GM12878 (cell line): ENCODE data around the gene ITGAD. TPM values are rescaled to one million over a fixed set of nuclear protein-coding genes. Genes with fewer than 3 reads are reported as not detected.
A peak's percentile ranks its signal among the peaks of the same experiment; 100 is the strongest.

Source experiments
- BCLAF1 ChIP-seq: fragments of 450-650 bp; IDR thresholded peaks from 2 replicates; pipeline ENCODE4 v1.6.1; 2017; ENCODE audit warnings: antibody characterized with exemption, mild to moderate bottlenecking, moderate library complexity
- CHD4 ChIP-seq: fragments of 200-600 bp; sonication (generic); IDR thresholded peaks from 2 replicates; pipeline ENCODE4 v1.6.1; 2016; ENCODE audit warnings: mild to moderate bottlenecking
- CREB1 ChIP-seq: IDR thresholded peaks from 2 replicates; pipeline ENCODE4 v1.6.1; 2012; ENCODE audit warnings: low read depth, mild to moderate bottlenecking, inconsistent platforms
- FOS ChIP-seq: IDR thresholded peaks from 3 replicates; pipeline ENCODE4 v1.6.1; 2011; ENCODE audit warnings: borderline replicate concordance; ENCODE audit not compliant: insufficient read length; ENCODE audit errors: extremely low read depth
- IKZF1 ChIP-seq: fragments of 450-650 bp; conservative IDR thresholded peaks from 2 replicates; pipeline ENCODE4 v1.6.1; 2017; ENCODE audit warnings: antibody characterized with exemption, mild to moderate bottlenecking
- MLLT1 ChIP-seq: fragments of 450-650 bp; IDR thresholded peaks from 2 replicates; pipeline ENCODE4 v1.6.1; 2016; ENCODE audit warnings: mild to moderate bottlenecking
- MYB ChIP-seq: fragments of 150-350 bp; IDR thresholded peaks from 2 replicates; pipeline ENCODE4 v1.6.1; 2014; ENCODE audit warnings: mild to moderate bottlenecking, low read depth, low read length, borderline replicate concordance
- NFIC ChIP-seq: IDR thresholded peaks from 2 replicates; pipeline ENCODE4 v1.6.1; 2012; ENCODE audit warnings: low read depth, mild to moderate bottlenecking, inconsistent platforms, low read length, moderate library complexity
- NFXL1 ChIP-seq: fragments of 450-650 bp; IDR thresholded peaks from 2 replicates; pipeline ENCODE4 v1.6.1; 2017; ENCODE audit warnings: antibody characterized with exemption, mild to moderate bottlenecking, borderline replicate concordance
- NFYA ChIP-seq: IDR thresholded peaks from 2 replicates; pipeline ENCODE4 v1.6.1; 2011; ENCODE audit warnings: low read depth, mild to moderate bottlenecking, low read length, improper control_type of control experiment, borderline replicate concordance
- NRF1 ChIP-seq: conservative IDR thresholded peaks from 2 replicates; pipeline ENCODE4 v1.6.1; 2011; ENCODE audit warnings: mild to moderate bottlenecking, low read depth, low read length, improper control_type of control experiment
- PKNOX1 ChIP-seq: fragments of 450-650 bp; IDR thresholded peaks from 2 replicates; pipeline ENCODE4 v1.6.1; 2016; ENCODE audit warnings: mild to moderate bottlenecking
- POLR2AphosphoS2 ChIP-seq: IDR thresholded peaks from 2 replicates; pipeline ENCODE4 v1.6.1; 2011; ENCODE audit warnings: low read depth, mild to moderate bottlenecking, low read length, improper control_type of control experiment, moderate library complexity
- RAD51 ChIP-seq: fragments of 450-650 bp; IDR thresholded peaks from 2 replicates; pipeline ENCODE4 v1.6.1; 2016; ENCODE audit warnings: moderate library complexity, mild to moderate bottlenecking, inconsistent platforms
- SMARCA5 ChIP-seq: fragments of 450-650 bp; IDR thresholded peaks from 2 replicates; pipeline ENCODE4 v1.6.1; 2017; ENCODE audit warnings: mild to moderate bottlenecking
- SP1 ChIP-seq: IDR thresholded peaks from one replicate; pipeline ENCODE4 v1.6.1; 2011; ENCODE audit warnings: low read depth, low read length
- SREBF1 ChIP-seq: IDR thresholded peaks from 2 replicates; pipeline ENCODE4 v1.6.1; 2012; ENCODE audit warnings: mild to moderate bottlenecking, low read length
- ZBED1 ChIP-seq: IDR thresholded peaks from 2 replicates; pipeline ENCODE4 v1.6.1; 2016; ENCODE audit warnings: borderline replicate concordance
- ZBTB33 ChIP-seq: fragments of 450-650 bp; IDR thresholded peaks from 2 replicates; pipeline ENCODE4 v1.6.1; 2017; ENCODE audit warnings: mild to moderate bottlenecking
- ZBTB4 ChIP-seq: fragments of 450-650 bp; formaldehyde crosslinking; IDR thresholded peaks from 2 replicates; pipeline ENCODE4 v1.4.0; 2022; ENCODE audit warnings: mild to moderate bottlenecking, moderate library complexity
- ZNF622 ChIP-seq: fragments of 450-650 bp; IDR thresholded peaks from 2 replicates; pipeline ENCODE4 v1.6.1; 2017; ENCODE audit warnings: mild to moderate bottlenecking, inconsistent platforms
- polyA plus RNA-seq, 11 experiments: library from polyadenylated mRNA; depleted of rRNA in 4 of 11; unstranded in 6 of 11; stranded (reverse) in 5 of 11; fragments of >200 nt; fragmentation: Nextera tagmentation in 4 of 11; fragmentation: Illumina TruSeq in 1 of 11; extraction: Ambion mirVana in 4 of 11; extraction: Trizol in 1 of 11; gene quantifications; 1 replicate in 1 of 11; 2 replicates in 10 of 11; pipeline versions ENCODE4 v1.2.1 to v1.2.3, GENCODE V29; 2011 to 2016; ENCODE audit warnings: inconsistent platforms in 2 of 11, missing spikeins in 2 of 11, low read depth in 1 of 11
- total RNA-seq, 4 experiments: library from RNA; depleted of rRNA in 3 of 4; stranded (reverse); fragments of >200 nt in 3 of 4; fragmentation: Illumina TruSeq in 1 of 4; extraction: Trizol in 1 of 4; gene quantifications; 2 replicates each; pipeline versions ENCODE4 v1.2.1 to v1.2.3, GENCODE V29; 2013 to 2021

Gene ITGAD
- total and polyA plus RNA-seq, 10 of the 15 experiments (the other 5 are each of a cell fraction or from before 2014, with no cell fraction given), result 0.29 to 4.0 (median 1.2) TPM

GRCh38 chr16:31344712-31345111, 48.4 kb upstream of the ITGAD start (continued):
- TF ChIP-seq BCLAF1 (no peak), PKNOX1 (no peak), MLLT1 (peak; percentile 65), CHD4 (no peak), IKZF1 (peak; percentile 97), SREBF1 (no peak), MYB (no peak), NFIC (peak; percentile 83), ZBTB33 (no peak), ZBED1 (no peak; the same call in 1 of the 2 replicates), NFYA (no peak), ZNF622 (no peak), FOS (no peak), ZBTB4 (CRISPR knock-in tag) (no peak), SP1 (peak; percentile 57), RAD51 (no peak), NRF1 (no peak), NFXL1 (no peak), POLR2AphosphoS2 (no peak), CREB1 (no peak), SMARCA5 (no peak)
